NCI-H2081 (cell line): ENCODE results near the gene PPP4R4.
"Not testable (repeated sequence)": the region's sequence is repeated elsewhere in the genome, so short reads cannot be mapped to it uniquely, and the experiment has no call there.

Experiments used
- DNase-seq, 2 experiments: peaks; one replicate each; lab custom pipeline; 2025; lab: John Stamatoyannopoulos, UW

PPP4R4 gene

DNA sequence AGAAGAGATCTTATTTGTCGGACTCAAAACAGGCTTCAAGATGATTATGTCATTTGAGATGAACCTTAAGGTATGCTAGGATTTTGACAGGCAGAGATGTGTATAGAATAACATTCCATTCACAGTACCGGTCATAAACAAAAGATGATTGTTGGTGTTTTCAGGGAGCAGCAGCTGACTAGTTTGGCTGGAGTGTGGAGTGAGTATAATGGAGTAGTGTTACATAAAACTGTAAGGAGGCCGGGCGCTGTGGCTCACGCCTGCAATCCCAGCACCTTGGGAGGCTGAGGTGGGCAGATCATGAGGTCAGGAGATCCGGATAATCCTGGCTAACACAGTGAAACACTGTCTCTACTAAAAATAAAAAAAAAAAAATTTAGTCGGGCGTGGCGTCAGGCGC lies 95.0 kb downstream of the PPP4R4 start:
- DNase-seq, result no peak

DNA sequence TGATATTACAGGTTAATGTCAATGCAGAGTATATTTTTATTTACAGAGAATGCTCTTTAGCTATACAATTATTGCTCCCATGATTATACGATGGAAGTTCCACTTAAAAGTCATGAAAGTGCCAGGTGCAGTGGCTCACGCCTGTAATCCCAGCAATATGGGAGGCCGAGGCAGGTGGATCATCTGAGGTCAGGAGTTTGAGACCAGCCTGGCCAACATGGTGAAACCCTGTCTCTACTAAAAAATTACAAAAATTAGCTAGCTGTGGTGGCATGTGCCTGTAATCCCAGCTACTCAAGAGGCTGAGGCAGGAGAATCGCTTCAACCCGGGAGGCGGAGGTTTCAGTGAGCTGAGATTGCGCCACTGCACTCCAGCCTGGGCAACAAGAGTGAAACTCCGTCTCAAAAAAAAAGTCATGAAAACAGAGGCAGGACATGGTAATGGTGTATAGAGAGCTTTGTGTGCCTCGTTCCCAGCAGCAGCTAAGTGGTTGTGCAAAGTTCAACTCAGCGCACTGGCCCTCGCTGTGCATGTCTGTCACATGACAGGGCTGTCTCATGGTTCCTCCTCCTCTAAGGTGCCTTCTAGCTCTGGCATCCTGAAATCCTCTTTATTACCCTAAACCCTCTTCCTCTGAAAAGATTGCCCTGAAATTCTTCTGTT lies 102.9 kb downstream of the PPP4R4 start:
- not testable (repeated sequence) for DNase-seq

DNA sequence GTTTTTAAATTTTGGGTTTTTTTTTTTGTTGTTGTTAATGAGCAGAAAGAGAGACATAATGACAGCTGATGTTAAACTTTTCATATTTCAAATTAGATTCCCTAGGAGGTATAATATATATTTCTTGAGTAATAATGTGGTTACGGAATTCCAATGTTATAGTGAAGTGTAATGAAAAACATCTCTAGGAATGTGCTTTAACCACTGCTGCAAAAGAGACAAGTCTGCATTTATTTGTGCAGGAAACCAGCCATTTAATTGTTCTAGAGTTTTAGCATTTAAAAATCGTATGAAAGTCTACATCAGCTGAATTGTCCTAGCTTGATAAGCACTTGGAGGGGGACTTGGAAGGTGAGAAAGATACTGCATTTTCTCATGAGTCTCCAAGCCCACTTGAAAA lies 104.6 kb downstream of the PPP4R4 start:
- DNase-seq, result no peak

DNA sequence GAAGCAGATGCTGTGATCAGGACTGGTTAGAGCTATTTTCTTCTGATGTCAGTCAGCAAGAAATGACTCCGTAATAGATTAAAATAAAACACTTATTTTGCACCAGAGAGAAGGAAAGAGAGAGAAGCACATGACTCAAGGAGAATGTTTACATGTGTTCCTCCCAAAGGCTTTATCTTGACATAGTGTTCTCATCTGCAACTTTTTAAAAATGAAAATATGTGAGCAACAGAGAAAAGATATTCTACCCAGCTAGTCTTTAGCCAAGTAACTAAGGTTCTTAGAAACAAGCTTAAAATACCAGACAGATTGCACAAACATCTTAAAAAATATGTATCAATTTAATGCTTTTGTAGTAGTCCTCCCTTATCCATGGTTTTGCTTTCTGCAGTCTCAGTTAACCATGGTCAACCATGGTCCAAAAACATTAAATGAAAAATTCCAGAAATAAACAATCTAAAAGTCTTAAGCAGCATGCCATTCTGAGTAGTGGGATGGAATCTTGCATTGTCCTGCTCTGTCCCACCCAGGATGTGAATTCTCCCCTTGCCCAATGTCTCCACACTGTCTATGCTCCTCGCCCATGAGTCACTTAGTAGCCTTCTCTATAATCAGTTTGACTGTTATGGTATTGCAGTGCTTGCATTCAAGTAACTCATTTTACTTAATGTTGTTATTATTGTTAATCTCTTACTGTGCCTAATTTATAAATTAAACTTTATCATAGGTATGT lies 109.0 kb downstream of the PPP4R4 start:
- DNase-seq, result no peak

DNA sequence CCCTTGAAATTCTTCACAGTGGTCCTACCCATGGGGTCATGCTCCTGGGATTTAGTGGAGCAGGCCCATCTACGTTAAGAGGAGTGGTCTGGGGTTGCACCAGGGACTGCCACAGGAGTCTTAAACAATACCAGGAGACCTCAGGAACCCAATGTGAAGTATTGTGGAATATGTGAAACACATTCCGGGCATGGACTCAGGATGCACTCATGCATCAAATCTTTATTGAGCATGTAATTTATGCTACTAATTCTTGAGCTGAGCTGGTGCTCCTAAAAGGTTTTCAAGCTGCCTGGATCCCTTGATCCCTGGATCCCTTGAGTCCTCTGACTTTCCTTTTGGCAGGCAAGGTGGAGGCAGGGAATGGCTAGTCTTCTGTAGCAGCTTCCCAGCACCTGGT lies 110.1 kb downstream of the PPP4R4 start:
- no peak for DNase-seq

DNA sequence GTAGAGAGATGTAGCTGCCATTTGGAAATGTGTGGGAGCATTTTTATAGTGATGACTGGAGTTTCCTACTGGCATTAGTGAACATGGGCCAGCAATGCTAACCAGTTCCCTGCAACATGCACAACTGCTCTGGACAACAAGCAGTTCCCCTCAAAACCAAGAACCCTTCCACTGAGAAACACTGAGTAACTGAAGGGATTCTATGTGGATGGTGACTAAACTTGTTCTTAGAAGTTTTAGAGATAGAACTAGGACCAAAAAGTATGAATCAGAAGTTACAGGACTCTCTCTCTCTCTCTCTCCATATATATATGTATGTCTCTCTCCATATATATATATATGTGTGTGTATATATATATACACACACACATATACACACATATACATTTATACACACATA lies 111.0 kb downstream of the PPP4R4 start:
- no peak for DNase-seq

DNA sequence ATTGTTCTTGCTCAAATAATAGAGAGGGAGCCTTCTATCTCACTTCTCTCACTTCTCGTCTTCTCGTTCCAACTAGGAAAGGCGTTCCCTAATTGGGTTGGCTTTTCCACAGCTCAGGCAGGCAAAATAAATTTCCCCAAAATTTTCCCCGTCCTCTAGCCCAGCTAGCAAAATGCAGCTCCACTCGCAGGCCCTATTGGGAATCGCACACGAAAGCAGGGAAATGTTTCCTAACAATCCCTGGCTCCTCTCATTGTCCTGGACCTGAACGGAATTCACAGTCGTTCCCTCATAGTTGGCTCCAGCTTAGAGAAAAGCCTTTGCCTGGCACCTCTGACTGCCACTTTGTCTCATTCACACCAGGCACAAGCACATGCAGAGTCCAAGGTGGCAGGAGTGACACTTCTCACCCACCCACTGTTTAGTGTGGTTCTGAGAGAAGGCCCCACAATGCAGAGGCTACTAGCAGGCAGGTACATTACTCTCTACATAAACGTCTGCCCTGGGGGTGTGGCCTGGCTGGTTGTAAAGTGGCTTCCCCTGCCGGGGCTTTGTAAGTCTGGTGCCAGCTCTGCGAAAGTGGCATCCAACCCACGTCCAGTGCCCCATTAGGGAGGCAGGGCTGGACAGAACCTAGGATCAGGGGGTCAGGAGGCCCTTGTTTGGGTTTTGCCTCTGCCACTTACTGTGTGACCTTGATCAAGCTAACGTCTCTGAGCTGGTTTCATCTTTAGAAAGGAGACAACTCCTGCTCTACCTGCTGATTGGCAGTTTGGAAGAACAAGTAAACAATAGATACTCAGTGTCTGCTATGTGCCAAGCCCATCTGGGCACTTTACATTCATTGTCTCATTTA lies 114.7 kb downstream of the PPP4R4 start:
- no peak for DNase-seq

DNA sequence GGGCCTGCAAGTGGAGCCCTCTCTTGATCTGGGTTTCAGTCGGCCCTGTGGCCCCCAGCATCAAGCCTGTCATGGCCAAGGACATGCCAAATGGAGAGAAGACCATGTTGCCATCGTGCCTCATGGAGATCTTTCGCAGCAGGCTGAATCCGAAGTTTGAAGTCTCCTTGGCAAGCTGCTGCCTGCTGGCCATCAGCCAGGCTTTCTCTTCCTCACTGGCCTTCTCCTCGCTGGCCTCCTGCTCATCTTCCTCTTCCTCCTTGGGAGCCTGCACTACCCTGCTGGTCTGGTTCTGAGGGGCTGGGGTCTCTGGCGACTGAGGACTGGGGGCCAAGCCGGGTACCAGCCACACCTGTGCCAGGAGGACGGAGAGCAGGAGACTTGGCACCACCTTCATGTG lies 116.1 kb downstream of the PPP4R4 start:
- no peak for DNase-seq

DNA sequence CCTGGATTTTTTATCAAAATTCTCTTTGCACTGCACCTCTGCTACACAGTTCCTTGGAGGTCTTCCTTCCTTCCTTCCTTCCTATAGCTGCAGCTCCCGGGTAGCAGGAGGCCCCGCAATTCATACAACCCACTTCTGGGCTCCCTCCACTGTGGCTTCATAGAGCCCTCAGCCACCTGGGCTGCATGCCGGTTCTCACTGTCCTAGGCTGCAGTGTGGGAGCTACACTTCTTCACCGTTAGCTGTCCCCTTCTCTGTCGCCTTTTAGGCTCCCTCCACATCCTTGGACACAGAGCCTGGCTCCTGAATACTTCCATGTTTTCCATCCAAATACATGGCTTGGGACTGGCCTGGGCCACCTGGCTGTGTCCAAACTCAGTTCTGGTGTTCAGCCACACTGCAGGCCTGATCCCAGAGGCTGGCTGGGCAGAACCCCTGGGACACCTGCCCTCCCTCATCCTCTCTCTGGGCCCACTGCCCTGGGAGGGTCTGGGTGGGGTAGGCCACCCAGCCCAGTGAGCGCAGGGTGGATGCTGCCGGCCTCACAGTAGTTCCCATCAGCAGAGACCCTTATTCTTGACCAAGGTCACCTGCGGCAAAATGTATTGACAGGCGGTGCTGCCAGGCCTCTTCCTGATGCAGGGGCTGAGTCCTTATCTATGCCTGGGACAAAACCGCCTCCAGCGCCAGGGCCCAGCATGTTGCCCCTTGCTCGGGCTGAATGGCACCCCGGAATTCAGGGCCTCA lies 117.2 kb downstream of the PPP4R4 start:
- no peak for DNase-seq

DNA sequence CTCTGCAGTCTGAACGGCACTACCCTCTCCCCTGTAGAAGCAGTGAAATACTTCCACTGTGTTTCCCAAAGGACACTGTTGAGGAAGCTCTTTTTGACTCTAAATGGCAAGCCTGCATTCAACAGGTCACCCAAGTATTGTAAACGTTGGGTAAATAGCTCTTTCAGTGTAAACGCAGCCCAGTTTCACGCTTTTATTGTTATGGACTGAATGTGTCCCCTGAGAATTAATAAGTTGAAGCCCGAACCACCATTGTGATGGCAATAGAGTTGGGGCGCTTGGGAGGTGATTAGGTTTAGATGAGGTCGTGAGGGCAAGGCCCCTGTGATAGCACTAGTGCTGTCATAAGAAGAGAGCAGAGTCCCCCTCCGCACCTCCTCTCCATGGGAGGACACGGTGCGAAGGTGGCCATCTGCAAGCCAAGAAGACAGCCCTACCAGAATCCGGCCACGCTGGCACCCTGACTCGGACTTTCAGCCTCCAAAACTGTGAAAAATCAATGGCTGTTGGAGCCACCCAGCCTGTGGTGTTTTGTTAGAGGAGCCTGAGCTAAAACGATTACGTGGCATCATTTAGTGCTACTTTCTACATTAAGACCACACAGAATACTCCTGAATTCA lies 117.9 kb downstream of the PPP4R4 start:
- DNase-seq, result no peak

DNA sequence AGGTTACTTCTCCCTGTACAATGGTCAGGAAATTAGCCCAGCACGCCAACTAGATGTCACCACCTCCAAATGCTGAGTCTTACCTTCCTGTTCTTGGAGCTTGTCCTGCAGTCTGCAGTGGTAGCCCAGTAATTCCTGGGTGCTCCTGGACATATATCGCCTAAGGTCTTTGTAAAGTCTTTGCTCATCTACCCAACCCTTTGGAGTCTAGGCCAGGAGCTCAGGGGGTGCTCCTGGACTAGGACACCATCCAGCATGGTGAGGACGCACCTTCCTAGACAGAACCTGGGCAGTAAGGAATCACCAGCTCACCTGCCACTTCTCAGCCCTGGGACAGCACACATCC lies 118.4 kb downstream of the PPP4R4 start:
- DNase-seq, result no peak

DNA sequence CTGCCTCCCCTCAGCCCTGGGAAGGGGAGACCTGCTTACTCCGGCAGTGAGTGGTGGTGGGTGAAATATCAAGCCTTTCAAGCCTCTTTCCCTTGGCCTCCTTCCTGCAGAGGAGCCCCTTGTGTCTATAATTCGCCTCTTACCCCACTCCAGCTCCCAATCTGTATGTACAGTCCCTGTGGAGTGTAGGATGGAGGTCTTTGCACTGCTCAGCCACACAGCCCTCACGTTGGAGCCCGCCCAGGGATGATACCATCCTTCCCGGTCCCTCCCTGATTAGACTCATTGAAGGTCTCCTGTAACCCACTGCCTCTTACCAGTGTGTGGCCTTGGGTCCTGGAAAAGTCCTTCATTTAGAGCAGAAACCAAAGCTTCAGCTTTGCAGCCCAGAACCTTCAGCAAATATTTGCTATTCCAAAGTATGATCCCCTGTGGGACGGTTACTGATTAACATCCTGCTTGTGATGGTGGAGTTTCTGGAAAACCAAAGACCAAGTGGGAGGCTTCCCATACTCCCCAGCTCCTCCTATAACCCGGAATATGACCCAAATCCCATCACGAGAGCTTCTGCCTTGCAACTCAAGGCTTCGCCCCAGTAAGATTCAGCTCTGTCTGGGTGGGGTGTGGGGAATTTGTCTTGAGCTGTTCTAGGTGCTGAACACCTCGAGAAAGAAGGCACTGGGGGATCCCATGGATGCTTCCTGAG lies 118.9 kb downstream of the PPP4R4 start, which contains the start of gene SERPINA10:
SERPINA10 (minus strand) TSS at position 397 of the 706 bp plus-strand sequence. CDS start 2,675 bp downstream, outside the sequence.
- DNase-seq, result no peak

DNA sequence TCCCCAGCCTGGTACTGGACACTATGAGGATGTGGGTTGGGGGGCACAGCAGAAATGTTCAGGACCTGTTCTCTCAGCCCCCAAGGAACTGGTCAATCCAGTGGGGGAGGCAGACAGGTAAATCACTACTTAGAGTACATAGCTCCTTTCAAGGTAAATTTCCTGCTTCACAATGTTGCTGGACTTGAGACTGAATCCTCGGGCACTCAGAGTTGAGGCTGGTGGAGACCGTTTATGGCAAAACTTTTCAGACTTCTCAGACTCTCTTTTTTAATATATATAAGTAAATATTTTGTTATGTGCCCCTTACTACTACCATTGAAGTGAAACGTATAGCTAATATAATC lies 119.4 kb downstream of the PPP4R4 start:
- DNase-seq, result no peak

DNA sequence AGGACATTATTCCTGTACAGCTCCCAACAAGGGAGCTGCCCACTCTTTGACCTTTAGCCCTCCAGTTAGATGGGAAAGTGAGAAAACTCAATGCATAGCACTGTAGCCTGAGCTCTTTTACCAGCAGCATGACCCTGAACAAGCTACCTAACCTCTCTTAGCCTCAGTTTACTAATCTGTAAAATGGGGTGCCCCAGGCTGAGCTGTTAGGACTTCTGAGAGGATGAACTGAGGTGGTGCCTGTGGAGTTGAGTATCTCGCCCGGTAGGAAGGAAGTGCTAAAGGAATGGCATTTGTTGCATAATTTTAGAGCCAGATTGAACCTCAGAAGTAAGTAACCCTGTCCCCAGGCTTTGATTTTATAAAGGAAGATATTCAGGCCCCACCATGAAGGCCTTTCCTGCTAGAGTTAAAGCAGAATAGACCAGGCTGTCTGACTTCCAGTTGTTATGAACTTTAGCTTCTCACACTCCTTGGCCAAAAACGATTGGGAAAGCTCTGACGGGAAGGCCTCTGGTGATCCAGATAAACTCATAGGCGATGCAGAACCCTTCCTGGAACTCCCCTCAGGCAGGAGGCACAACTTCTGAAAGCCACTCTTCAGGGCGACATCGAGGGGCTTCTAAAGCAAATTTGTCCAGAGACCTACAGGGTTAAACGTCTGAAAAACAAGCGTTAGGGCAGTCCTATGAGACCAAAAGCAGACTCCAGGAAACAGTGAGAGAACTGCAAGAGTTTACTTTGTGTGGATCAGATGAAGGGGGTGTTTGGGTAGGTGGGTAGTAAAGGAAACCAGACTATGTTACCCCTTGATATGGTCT lies 121.4 kb downstream of the PPP4R4 start:
- DNase-seq, result no peak

DNA sequence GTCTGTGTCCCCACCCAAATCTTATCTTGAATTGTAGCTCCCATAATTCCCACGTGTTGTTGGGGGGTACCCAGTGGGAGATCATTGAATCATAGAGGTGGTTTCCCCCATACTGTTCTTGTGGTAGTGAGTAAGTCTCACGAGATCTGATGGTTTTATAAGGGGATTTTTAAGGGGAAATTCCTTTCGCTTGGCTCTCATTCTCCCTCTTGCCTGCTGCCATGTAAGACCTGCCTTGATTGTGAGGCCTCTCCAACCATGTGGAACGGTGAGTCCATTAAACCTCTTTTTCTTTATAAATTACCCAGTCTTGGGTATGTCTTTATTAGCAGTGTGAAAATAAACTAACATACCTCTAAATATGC lies 122.0 kb downstream of the PPP4R4 start:
- not testable (repeated sequence) for DNase-seq

DNA sequence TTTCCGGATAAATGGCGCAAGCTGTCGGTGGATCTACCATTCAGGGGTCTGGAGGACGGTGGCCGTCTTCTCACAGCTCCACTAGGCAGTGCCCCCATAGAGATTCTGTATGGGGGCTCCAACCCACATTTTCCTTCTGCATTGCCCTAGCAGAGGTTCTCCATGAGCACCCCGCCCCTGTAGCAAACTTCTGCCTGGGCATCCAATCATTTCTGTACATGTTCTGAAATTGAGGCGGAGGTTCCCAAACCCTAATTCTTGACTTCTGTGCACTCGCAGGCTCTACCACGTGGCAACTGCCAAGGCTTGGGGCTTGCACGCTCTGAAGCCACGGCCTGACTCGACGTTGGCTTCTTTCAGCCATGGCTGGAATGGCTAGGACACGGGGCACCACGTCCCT lies 124.0 kb downstream of the PPP4R4 start:
- no peak for DNase-seq

DNA sequence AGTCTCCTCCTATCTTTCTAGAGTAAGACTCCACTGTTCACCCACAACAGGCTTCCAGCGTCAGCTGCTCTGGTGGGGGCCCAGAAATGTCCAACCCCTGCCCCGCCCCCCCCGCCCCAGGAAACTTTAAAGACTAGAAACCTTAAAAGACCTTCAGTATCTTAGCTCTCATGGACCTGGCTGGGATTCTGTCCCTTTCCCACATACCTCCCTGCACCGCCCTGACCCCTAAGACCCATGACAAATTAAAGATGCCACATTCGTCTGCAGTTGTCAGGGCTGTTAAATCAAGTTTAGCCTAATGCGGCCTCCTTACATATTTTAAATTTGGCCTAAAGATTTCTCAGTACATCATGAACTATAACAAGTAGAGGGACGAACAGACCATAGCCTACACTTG lies 129.0 kb downstream of the PPP4R4 start:
- no peak for DNase-seq

DNA sequence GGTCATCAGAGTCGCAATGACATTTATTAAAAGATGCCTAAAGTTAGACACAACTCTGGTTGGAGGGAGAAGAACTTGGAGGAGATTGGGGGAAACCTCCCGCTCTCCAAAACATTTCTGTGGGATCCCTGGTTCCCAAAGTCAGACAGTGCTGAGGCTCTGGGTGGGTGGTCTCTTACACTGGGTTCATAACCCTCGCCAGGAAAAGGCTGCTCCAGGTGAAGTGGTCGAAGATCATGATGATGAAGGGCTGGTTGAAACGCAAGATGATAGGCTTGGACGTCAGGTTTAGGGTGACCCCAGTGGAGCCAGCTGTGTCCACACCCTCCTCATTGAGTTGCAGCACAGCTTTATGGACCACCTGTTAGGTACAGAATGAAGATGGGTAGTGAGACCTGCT lies 130.1 kb downstream of the PPP4R4 start:
- DNase-seq, result no peak

DNA sequence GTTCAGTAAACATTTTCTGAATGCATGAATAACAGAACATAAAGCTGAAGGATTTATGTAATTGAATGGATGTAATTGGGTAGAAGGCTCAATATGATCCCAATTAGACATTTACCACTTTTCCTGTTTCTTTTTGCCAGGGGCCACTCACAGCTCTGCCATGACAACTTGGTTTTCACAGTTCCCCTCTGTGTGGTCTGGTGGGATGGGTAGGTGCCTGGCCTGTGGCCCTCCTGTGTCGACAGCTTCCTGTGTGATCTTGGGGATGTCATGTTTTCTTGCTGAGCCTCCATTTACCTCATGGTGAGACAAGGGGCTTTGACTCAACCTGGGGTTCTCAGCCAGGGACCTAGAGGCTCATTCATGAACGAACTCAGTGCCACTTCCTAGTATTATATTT lies 131.5 kb downstream of the PPP4R4 start:
- no peak for DNase-seq
